Panc1 (cell line): ENCODE measurements around the gene ANKRD13D. TPM values are rescaled to one million over a fixed set of nuclear protein-coding genes. Genes with fewer than 3 reads are reported as not detected.

Experiments
- total RNA-seq: library from RNA; stranded (reverse); gene quantifications from one replicate; pipeline ENCODE4 v1.2.1, GENCODE V29; 2021; ENCODE audit not compliant: unreplicated experiment

Gene ANKRD13D
- total RNA-seq, 1 experiment from 2014 or later: 76.5 TPM

Other genes starting within 250 kb of the ANKRD13D start
- 33.5 TPM for gene RHOD, start 232.5 kb upstream of the ANKRD13D start, total RNA-seq
- 112 TPM for gene KDM2A, start 170.0 kb upstream of the ANKRD13D start, total RNA-seq
- gene GRK2, start 22.8 kb upstream of the ANKRD13D start, total RNA-seq: 103 TPM
- gene SSH3, start 14.2 kb downstream of the ANKRD13D start, total RNA-seq: 79.8 TPM
- gene POLD4, start 64.2 kb downstream of the ANKRD13D start, total RNA-seq: 78.7 TPM
- gene CLCF1, start 84.3 kb downstream of the ANKRD13D start, total RNA-seq: 9.3 TPM
- 33.1 TPM for gene RAD9A, start 102.7 kb downstream of the ANKRD13D start, total RNA-seq
- gene PPP1CA, start 112.6 kb downstream of the ANKRD13D start, total RNA-seq: 361 TPM
- gene TBC1D10C, start 114.8 kb downstream of the ANKRD13D start, total RNA-seq: 0.33 TPM
- 1.0 TPM for gene CARNS1, start 126.4 kb downstream of the ANKRD13D start, total RNA-seq
- gene RPS6KB2, start 139.2 kb downstream of the ANKRD13D start, total RNA-seq: 68.5 TPM
- 0.82 TPM for gene PTPRCAP, start 148.4 kb downstream of the ANKRD13D start, total RNA-seq
- gene CORO1B, start 154.2 kb downstream of the ANKRD13D start, total RNA-seq: 158 TPM
- gene GPR152, start 163.4 kb downstream of the ANKRD13D start, total RNA-seq: not detected
- not detected for gene CABP4, start 166.1 kb downstream of the ANKRD13D start, total RNA-seq
- 65.0 TPM for gene TMEM134, start 179.9 kb downstream of the ANKRD13D start, total RNA-seq
- 87.8 TPM for gene AIP, start 193.7 kb downstream of the ANKRD13D start, total RNA-seq
- gene PITPNM1, start 216.1 kb downstream of the ANKRD13D start, total RNA-seq: 70.4 TPM
- 76.1 TPM for gene CDK2AP2, start 218.9 kb downstream of the ANKRD13D start, total RNA-seq
- not detected for gene CABP2, start 234.1 kb downstream of the ANKRD13D start, total RNA-seq